LNCaP clone FGC (cell line): Measurements from ENCODE around the gene UGT8.
"Not testable (repeated sequence)": the region's sequence is repeated elsewhere in the genome, so short reads cannot be mapped to it uniquely, and the experiment has no call there.

Experiments used
- DNase-seq: peaks from one replicate; pipeline ENCODE4 v3.0.0-alpha.2; 2011; ENCODE audit warnings: low read depth
- H3K4me3 ChIP-seq: 2 replicates; pipeline ENCODE4 v1.5.1; 2011; ENCODE audit warnings: mild to moderate bottlenecking, low read depth, low read length, control low read depth
- CTCF ChIP-seq: IDR thresholded peaks from 2 replicates; pipeline ENCODE4 v1.5.1; 2012; ENCODE audit warnings: mild to moderate bottlenecking; ENCODE audit not compliant: control insufficient read depth, insufficient read depth; ENCODE audit errors: extremely low read depth

UGT8 gene

DNA sequence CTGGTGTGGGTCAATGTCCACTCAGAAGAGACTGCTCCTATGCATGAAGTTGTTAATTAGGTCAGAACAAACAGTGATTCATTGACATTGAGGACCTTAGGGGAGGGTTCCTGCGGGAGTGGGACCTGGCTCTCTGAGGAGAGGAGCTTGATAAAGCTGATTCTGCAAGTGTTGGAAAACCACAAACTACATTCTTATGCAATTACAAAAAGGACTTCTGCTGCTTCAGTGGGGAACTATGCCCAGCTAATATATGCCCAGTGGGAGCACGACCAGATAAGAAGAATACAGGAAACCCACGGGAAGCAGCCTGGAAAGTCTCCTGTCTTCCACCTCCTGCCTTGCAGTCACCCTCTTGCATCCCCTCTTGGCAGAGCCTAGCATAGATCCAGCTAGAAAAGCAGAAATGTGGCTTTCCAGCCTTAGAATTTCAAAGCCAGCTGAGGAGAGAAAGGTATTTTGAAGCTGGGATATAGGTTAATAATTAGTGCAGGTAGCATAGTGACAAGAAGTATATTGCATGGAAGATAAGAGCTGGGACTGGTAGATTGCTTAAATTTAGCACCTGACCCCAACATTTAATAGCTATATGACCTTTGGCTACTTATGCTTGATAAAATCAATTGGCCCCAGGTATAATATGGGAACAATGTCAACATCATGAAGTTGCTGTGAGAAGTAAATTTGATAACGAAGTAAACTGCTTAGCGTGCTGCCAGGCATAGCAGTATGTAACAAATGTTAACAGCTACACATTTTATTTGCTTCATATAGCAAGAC lies 34.9 kb upstream of the UGT8 start:
- H3K4me3 ChIP-seq: no peak overlapping the region
- TF ChIP-seq CTCF: no peak
- peak; percentile 89 for DNase-seq

GRCh38 chr4:114577386-114577785 lies 21.2 kb upstream of the UGT8 start:
- no peak for DNase-seq
- no peak for TF ChIP-seq CTCF
- H3K4me3 ChIP-seq: no peak overlapping the region

- no peak overlapping the region for H3K4me3 ChIP-seq
- no peak for DNase-seq
- TF ChIP-seq CTCF: no peak
Observed at GRCh38 chr4:114582621-114583020, 16.0 kb upstream of the UGT8 start.

GRCh38 chr4:114588305-114588704 lies 10.3 kb upstream of the UGT8 start:
- TF ChIP-seq CTCF: no peak
- no peak for DNase-seq
- H3K4me3 ChIP-seq: no peak overlapping the region

- DNase-seq, H3K4me3 ChIP-seq: not testable (repeated sequence)
Observed at GRCh38 chr4:114590360-114590759, 8.2 kb upstream of the UGT8 start.

- no peak overlapping the region for H3K4me3 ChIP-seq
- DNase-seq: no peak
- no peak for TF ChIP-seq CTCF
Observed at GRCh38 chr4:114593526-114593925, 5.1 kb upstream of the UGT8 start.

DNA sequence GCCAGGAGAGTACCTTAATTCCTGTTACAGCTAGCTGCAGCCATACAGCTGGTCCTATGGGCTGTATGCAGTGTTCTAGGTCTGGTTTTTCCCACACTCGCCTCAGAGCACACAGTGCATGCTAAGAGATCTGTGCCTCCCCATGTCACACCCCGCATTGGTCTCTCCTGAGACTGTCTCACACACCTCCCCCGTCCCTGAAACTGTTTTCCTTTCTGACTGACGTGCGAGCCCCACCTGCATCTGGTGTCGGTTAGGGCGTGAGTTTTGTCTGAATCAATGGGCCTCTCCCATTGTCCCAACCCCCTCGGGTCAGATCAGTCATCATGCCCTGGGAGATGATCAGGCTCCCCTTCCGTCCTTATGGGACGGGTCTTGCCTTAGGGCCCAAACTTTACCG lies 3.4 kb upstream of the UGT8 start:
- no peak overlapping the region for H3K4me3 ChIP-seq
- no peak for DNase-seq
- no peak for TF ChIP-seq CTCF
